ENCODE data around the gene PDK2.
A peak's percentile ranks its signal among the peaks of the same experiment; 100 is the strongest.

PDK2 gene

GRCh38 chr17:50094753-50095619 lies at the start of gene PDK2:
PDK2 (plus strand) TSS chr17:50095351; CDS start chr17:50095436, 85 bp downstream.
- DNase-seq: peak; percentile 91 to 98 (median 96)

- DNase-seq: no peak
These were observed 49.0 kb upstream of the PDK2 start for GRCh38 chr17:50046179-50046578.

GRCh38 chr17:50046667-50047066 lies 48.5 kb upstream of the PDK2 start:
- no peak for DNase-seq

GRCh38 chr17:50047083-50047482 lies 48.1 kb upstream of the PDK2 start:
- no peak for DNase-seq

GRCh38 chr17:50047488-50048126 lies 47.5 kb upstream of the PDK2 start:
- DNase-seq: no peak

- DNase-seq: no peak
These were observed 46.9 kb upstream of the PDK2 start for GRCh38 chr17:50048146-50048720.

GRCh38 chr17:50048988-50049387 lies 46.2 kb upstream of the PDK2 start:
- DNase-seq: no peak

GRCh38 chr17:50049636-50050035 lies 45.5 kb upstream of the PDK2 start:
- no peak for DNase-seq

- DNase-seq: no peak
These were observed 44.6 kb upstream of the PDK2 start for GRCh38 chr17:50050431-50051032.

GRCh38 chr17:50051082-50051576 lies 44.0 kb upstream of the PDK2 start:
- no peak for DNase-seq

- no peak for DNase-seq
These were observed 43.5 kb upstream of the PDK2 start for GRCh38 chr17:50051606-50052005.

- no peak for DNase-seq
These were observed 42.8 kb upstream of the PDK2 start for GRCh38 chr17:50052241-50052796.

- DNase-seq: no peak
These were observed 42.1 kb upstream of the PDK2 start for GRCh38 chr17:50052822-50053653.

- no peak for DNase-seq
These were observed 41.5 kb upstream of the PDK2 start for GRCh38 chr17:50053654-50053960.

- peak in 3 of 6 experiments; percentile 9 to 42 (median 38) for DNase-seq
These were observed 40.1 kb upstream of the PDK2 start for GRCh38 chr17:50055055-50055425.

GRCh38 chr17:50055426-50056216 lies 39.5 kb upstream of the PDK2 start, which contains the start of gene ITGA3:
ITGA3 (plus strand) TSS chr17:50056110; CDS start chr17:50056440, 330 bp downstream.
- DNase-seq: peak; percentile 6 to 54 (median 50)

- peak; percentile 22 to 53 (median 44) for DNase-seq
These were observed 38.8 kb upstream of the PDK2 start for GRCh38 chr17:50056217-50056960.

GRCh38 chr17:50056961-50057330 lies 38.2 kb upstream of the PDK2 start:
- DNase-seq: no peak

GRCh38 chr17:50057521-50057991 lies 37.6 kb upstream of the PDK2 start:
- no peak for DNase-seq

GRCh38 chr17:50058296-50058953 lies 36.7 kb upstream of the PDK2 start:
- no peak for DNase-seq
